ENCODE data around the gene HOXA7.
A peak's percentile ranks its signal among the peaks of the same experiment; 100 is the strongest.

Gene HOXA7

DNA sequence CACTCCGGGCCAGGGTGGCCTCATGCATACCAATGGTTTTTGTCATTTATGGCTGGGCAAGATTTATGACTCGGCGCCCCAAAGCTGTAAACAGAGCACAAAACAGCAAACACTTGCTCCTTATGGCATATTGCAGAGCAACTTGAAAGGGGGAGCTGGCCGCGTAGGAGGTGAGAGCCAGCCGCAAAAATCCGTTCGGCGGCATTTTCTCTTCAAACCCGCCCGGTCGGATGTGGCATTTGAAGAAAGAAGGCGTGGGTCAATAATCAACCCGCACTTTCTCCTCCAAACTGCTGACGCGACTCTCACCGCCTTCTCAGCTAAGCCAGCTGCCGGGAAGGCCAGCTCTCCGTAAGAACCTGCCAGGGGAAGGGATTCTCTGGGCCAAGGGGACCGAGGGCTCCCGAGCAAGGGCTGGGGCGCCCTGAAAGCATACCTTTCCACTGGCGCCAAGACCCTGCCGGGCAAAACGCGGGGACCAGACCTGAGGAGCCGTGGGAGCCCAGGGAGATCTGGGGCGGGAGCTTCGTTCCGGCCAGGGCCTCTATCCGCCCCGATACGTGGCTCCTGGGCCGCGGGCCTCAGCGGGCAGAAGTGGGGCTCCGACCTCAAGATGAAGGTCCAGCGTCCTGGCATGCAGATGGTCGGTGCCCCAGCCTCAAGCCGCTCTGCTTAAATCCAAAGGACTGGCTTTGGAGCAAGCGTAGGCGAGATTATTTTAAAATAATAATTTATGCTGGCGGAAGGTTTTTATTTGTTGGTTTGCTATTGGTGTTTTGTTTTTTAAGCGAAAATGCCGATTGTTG, 41.1 kb downstream of the HOXA7 start:
- peaks cover 3% of the 10 kb centered on the region for H3K4me1 ChIP-seq (ENCODE audit: control insufficient read depth, insufficient read depth, low read length)
- no peaks in the 10 kb centered on the region for H3K9me3 ChIP-seq (ENCODE audit: control insufficient read depth, insufficient read depth, low read length)
- no peak overlapping the region for H3K9ac ChIP-seq (ENCODE audit: low read depth, low read length)
- peak overlapping the region; percentile 22 for H3K4me3 ChIP-seq (ENCODE audit: low read depth, low read length)
- H3K27me3 ChIP-seq (ENCODE audit: control insufficient read depth, insufficient read depth, low read length): peaks cover 96% of the 10 kb centered on the region
- H3K36me3 ChIP-seq (ENCODE audit: control insufficient read depth, insufficient read depth, low read length): no peaks in the 10 kb centered on the region

DNA sequence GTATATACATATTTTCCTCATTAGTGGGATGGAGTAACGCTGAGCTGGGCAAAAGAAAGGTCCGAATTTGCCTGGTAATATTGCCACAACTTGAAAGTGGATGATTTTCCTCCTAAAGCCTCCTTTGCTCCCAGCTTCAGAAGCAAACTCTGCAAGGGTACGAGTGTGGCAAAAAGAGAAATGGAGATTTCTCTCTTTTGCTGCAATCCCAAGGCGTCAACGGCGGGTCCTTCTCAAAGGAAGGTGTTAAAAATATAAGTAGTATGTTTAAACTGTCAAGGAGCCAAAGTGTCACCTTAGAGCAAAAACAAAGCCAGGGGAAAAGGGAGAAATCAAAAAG, 41.6 kb downstream of the HOXA7 start:
- Histone ChIP-seq H3K4me1 (ENCODE audit: control insufficient read depth, insufficient read depth, low read length) (peaks cover 3% of the 10 kb centered on the region), H3K9me3 (ENCODE audit: control insufficient read depth, insufficient read depth, low read length) (no peaks in the 10 kb centered on the region), H3K36me3 (ENCODE audit: control insufficient read depth, insufficient read depth, low read length) (no peaks in the 10 kb centered on the region), H3K9ac (ENCODE audit: low read depth, low read length) (no peak overlapping the region), H3K4me3 (ENCODE audit: low read depth, low read length) (no peak overlapping the region), H3K27me3 (ENCODE audit: control insufficient read depth, insufficient read depth, low read length) (peaks cover 96% of the 10 kb centered on the region)

DNA sequence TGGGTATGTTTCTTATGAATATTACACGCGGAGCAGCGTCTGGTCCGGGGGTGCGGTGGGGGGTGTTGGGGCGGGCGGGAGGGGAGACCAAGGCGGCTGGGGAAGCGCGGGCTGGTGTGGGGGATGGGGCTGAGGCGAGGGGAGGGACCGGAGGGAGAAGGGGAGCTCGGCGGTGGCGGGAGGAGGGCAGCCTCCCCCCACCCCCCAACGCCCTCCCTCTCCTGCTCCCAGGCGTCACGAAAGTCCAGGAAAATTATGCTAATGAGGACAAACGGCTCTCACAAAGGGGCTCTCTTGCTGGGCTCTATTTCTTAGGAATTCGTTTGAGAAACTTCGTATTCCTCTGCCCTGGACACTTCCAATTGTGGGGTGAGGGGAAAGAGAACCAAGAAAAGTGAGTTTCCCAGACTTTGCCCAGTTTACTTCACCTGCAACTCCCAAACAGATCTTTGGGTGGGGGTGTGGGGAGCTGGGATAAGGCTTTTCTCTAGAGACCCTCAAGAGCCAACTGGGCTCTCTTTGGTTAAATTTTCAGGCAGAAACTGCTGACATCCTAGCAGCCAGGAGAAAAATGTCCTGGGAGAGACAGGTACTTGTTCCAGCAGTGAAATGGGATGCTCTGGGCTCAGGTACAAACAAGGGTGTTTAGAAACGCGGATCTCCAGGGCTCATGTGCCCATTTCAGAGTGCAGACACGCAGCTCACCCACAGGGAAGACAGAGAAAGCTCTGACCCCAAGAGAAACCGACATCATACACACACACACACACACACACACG, 42.3 kb downstream of the HOXA7 start:
- H3K27me3 ChIP-seq (ENCODE audit: control insufficient read depth, insufficient read depth, low read length): peaks cover 96% of the 10 kb centered on the region
- no peak overlapping the region for H3K9ac ChIP-seq (ENCODE audit: low read depth, low read length)
- H3K9me3 ChIP-seq (ENCODE audit: control insufficient read depth, insufficient read depth, low read length): no peaks in the 10 kb centered on the region
- H3K4me1 ChIP-seq (ENCODE audit: control insufficient read depth, insufficient read depth, low read length): peaks cover 3% of the 10 kb centered on the region
- no peaks in the 10 kb centered on the region for H3K36me3 ChIP-seq (ENCODE audit: control insufficient read depth, insufficient read depth, low read length)
- no peak overlapping the region for H3K4me3 ChIP-seq (ENCODE audit: low read depth, low read length)

GRCh38 chr7:27112955-27113949, 43.2 kb downstream of the HOXA7 start:
- no peaks in the 10 kb centered on the region for H3K9me3 ChIP-seq (ENCODE audit: control insufficient read depth, insufficient read depth, low read length)
- no peak overlapping the region for H3K9ac ChIP-seq (ENCODE audit: low read depth, low read length)
- H3K4me3 ChIP-seq (ENCODE audit: low read depth, low read length): peak overlapping the region; percentile 37
- H3K4me1 ChIP-seq (ENCODE audit: control insufficient read depth, insufficient read depth, low read length): peaks cover 3% of the 10 kb centered on the region
- peaks cover 96% of the 10 kb centered on the region for H3K27me3 ChIP-seq (ENCODE audit: control insufficient read depth, insufficient read depth, low read length)
- no peaks in the 10 kb centered on the region for H3K36me3 ChIP-seq (ENCODE audit: control insufficient read depth, insufficient read depth, low read length)

DNA sequence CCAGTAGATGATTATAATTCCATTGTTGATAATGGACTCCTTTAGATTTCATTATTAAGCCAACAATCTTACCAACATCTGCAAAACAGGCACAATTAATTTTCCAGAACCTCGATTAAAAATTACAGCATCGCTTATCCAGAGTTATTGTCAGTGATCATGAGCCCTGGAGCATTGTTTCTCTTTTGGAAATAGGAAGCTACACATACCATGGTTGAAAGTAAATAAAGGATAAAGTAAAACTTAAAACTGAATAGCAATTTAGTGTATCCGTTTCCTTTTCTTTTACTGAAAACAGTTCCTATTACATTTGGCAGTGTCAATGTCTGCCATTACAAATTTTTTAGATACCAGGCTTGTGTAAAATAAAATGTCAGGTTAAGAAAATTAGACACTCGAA, 44.1 kb downstream of the HOXA7 start:
- no peak overlapping the region for H3K4me3 ChIP-seq (ENCODE audit: low read depth, low read length)
- no peak overlapping the region for H3K9ac ChIP-seq (ENCODE audit: low read depth, low read length)
- H3K9me3 ChIP-seq (ENCODE audit: control insufficient read depth, insufficient read depth, low read length): no peaks in the 10 kb centered on the region
- H3K27me3 ChIP-seq (ENCODE audit: control insufficient read depth, insufficient read depth, low read length): peaks cover 95% of the 10 kb centered on the region
- no peaks in the 10 kb centered on the region for H3K36me3 ChIP-seq (ENCODE audit: control insufficient read depth, insufficient read depth, low read length)
- H3K4me1 ChIP-seq (ENCODE audit: control insufficient read depth, insufficient read depth, low read length): peaks cover 3% of the 10 kb centered on the region

GRCh38 chr7:27111751-27112277, 44.7 kb downstream of the HOXA7 start:
- Histone ChIP-seq H3K4me1 (ENCODE audit: control insufficient read depth, insufficient read depth, low read length) (peaks cover 3% of the 10 kb centered on the region), H3K36me3 (ENCODE audit: control insufficient read depth, insufficient read depth, low read length) (no peaks in the 10 kb centered on the region), H3K9me3 (ENCODE audit: control insufficient read depth, insufficient read depth, low read length) (no peaks in the 10 kb centered on the region), H3K27me3 (ENCODE audit: control insufficient read depth, insufficient read depth, low read length) (peaks cover 95% of the 10 kb centered on the region), H3K4me3 (ENCODE audit: low read depth, low read length) (no peak overlapping the region), H3K9ac (ENCODE audit: low read depth, low read length) (no peak overlapping the region)

- H3K4me3 ChIP-seq (ENCODE audit: low read depth, low read length): peak overlapping the region; percentile 68
These were observed 45.3 kb downstream of the HOXA7 start for GRCh38 chr7:27111042-27111750.

GRCh38 chr7:27110186-27111031, 46.1 kb downstream of the HOXA7 start:
- peaks cover 95% of the 10 kb centered on the region for H3K27me3 ChIP-seq (ENCODE audit: control insufficient read depth, insufficient read depth, low read length)
- H3K9me3 ChIP-seq (ENCODE audit: control insufficient read depth, insufficient read depth, low read length): no peaks in the 10 kb centered on the region
- peak overlapping the region; percentile 68 for H3K4me3 ChIP-seq (ENCODE audit: low read depth, low read length)
- H3K4me1 ChIP-seq (ENCODE audit: control insufficient read depth, insufficient read depth, low read length): peaks cover 3% of the 10 kb centered on the region
- no peak overlapping the region for H3K9ac ChIP-seq (ENCODE audit: low read depth, low read length)
- H3K36me3 ChIP-seq (ENCODE audit: control insufficient read depth, insufficient read depth, low read length): no peaks in the 10 kb centered on the region

More at GRCh38 chr7:27111042-27111750, 45.3 kb downstream of the HOXA7 start:
- H3K4me1 ChIP-seq (ENCODE audit: control insufficient read depth, insufficient read depth, low read length): peaks cover 3% of the 10 kb centered on the region
- no peaks in the 10 kb centered on the region for H3K9me3 ChIP-seq (ENCODE audit: control insufficient read depth, insufficient read depth, low read length)
- no peaks in the 10 kb centered on the region for H3K36me3 ChIP-seq (ENCODE audit: control insufficient read depth, insufficient read depth, low read length)
- H3K9ac ChIP-seq (ENCODE audit: low read depth, low read length): no peak overlapping the region
- peaks cover 95% of the 10 kb centered on the region for H3K27me3 ChIP-seq (ENCODE audit: control insufficient read depth, insufficient read depth, low read length)

GRCh38 chr7:27109466-27110185, 46.8 kb downstream of the HOXA7 start:
- H3K9ac ChIP-seq (ENCODE audit: low read depth, low read length): no peak overlapping the region
- no peaks in the 10 kb centered on the region for H3K9me3 ChIP-seq (ENCODE audit: control insufficient read depth, insufficient read depth, low read length)
- peaks cover 96% of the 10 kb centered on the region for H3K27me3 ChIP-seq (ENCODE audit: control insufficient read depth, insufficient read depth, low read length)

More at GRCh38 chr7:27109466-27110185, 46.8 kb downstream of the HOXA7 start:
- Histone ChIP-seq H3K4me3 (ENCODE audit: low read depth, low read length) (peak overlapping the region; percentile 19), H3K36me3 (ENCODE audit: control insufficient read depth, insufficient read depth, low read length) (no peaks in the 10 kb centered on the region), H3K4me1 (ENCODE audit: control insufficient read depth, insufficient read depth, low read length) (peaks cover 3% of the 10 kb centered on the region)
